22Rv1 (cell line): ENCODE data around the gene FKBP2.
A peak's percentile ranks its signal among the peaks of the same experiment; 100 is the strongest.

ENCODE experiments used
- ZFX ChIP-seq: fragments of 450-650 bp; IDR thresholded peaks from 2 replicates; pipeline ENCODE4 v1.6.1; 2017; ENCODE audit warnings: antibody characterized with exemption, borderline replicate concordance
- TF ChIP-seq, protein P1 (sequence below): fragments of 450-650 bp; IDR thresholded peaks from 2 replicates; pipeline ENCODE4 v1.5.1; 2017; ENCODE audit warnings: mild to moderate bottlenecking

DNA sequence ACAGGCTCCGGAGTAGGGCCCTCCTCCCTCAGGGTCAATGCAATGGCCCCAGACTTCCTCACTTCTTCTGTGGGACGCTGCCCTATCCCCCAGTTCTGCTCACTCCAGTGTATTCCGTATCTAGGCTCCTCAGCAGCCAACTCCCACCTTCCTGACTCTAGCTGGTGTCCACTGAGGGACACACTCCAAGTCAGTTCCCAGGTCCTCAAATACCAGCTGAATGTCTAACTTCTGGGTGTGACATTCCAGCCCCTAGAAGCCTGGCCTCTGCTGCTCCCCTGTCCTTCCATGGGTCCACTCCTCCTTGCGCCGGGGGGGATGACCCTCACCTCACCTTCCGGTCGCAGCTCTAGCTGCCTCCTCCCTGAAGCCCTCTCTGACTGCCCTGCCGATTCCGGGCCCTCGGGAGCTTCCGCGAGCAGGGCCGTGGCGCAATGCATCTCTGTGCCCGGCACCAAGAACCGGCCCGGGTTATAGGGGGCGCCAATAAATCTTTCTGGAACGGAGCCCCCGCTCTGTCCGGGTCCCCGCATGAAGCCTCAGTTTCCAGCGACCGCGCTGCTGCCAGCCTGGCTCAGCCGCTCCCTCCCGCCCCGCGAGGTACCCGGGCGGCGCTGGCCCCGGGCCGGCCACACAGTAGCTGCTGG, 28.1 kb downstream of the FKBP2 start:
- TF ChIP-seq, protein P1, sequence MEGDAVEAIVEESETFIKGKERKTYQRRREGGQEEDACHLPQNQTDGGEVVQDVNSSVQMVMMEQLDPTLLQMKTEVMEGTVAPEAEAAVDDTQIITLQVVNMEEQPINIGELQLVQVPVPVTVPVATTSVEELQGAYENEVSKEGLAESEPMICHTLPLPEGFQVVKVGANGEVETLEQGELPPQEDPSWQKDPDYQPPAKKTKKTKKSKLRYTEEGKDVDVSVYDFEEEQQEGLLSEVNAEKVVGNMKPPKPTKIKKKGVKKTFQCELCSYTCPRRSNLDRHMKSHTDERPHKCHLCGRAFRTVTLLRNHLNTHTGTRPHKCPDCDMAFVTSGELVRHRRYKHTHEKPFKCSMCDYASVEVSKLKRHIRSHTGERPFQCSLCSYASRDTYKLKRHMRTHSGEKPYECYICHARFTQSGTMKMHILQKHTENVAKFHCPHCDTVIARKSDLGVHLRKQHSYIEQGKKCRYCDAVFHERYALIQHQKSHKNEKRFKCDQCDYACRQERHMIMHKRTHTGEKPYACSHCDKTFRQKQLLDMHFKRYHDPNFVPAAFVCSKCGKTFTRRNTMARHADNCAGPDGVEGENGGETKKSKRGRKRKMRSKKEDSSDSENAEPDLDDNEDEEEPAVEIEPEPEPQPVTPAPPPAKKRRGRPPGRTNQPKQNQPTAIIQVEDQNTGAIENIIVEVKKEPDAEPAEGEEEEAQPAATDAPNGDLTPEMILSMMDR: peak; percentile 17; the same call in 1 of the 2 replicates
- TF ChIP-seq ZFX: no peak
